Naive thymus-derived CD8-positive, alpha-beta T cell (primary cell): ENCODE results near the gene DOK3. TPM values are rescaled to one million over a fixed set of nuclear protein-coding genes. Genes with fewer than 3 reads are reported as not detected.
"Not testable (repeated sequence)": the region's sequence is repeated elsewhere in the genome, so short reads cannot be mapped to it uniquely, and the experiment has no call there.

Experiments used
- ATAC-seq, 2 donors: fragments of 150-1000 bp; cut with Tn5 transposase in 1 of 2; sonication (Bioruptor Pico), chemical (Tn5 transposase) in 1 of 2; 1 replicate in 1 of 2; 2 replicates in 1 of 2; pipeline ENCODE4 v1.10.0; 2021; ENCODE audit warnings: mild to moderate bottlenecking in 2 of 2, moderate library complexity in 2 of 2
- POLR2A ChIA-PET: fragments of 350-600 bp; sonication (Branson Sonifier 250); formaldehyde crosslinking; loops from one replicate; lab custom pipeline; 2021; ENCODE audit warnings: antibody characterized with exemption; lab: Charles Lee
- DNase-seq, 10 donors: peaks; one replicate each; pipeline versions ENCODE4 v3.0.0 to v3.0.0-alpha.2; 2020 to 2022
- H3K27ac Mint-ChIP-seq, 10 donors: one replicate each; pipeline ENCODE4 v1.8.0; 2020 to 2022; ENCODE audit warnings: mild to moderate bottlenecking in 10 of 10, mixed read lengths in 10 of 10, moderate library complexity in 4 of 10, inconsistent platforms in 1 of 10
- H3K27me3 Mint-ChIP-seq, 5 donors: one replicate each; pipeline ENCODE4 v1.8.0; 2021 to 2022; ENCODE audit warnings: mixed read lengths in 5 of 5
- H3K36me3 Mint-ChIP-seq, 3 donors: one replicate each; pipeline ENCODE4 v1.8.0; 2020 to 2022; ENCODE audit warnings: mixed read lengths in 3 of 3, mild to moderate bottlenecking in 2 of 3, inconsistent platforms in 1 of 3
- H3K4me1 Mint-ChIP-seq, 4 donors: one replicate each; pipeline ENCODE4 v1.8.0; 2021 to 2022; ENCODE audit warnings: mixed read lengths in 4 of 4
- H3K4me3 Mint-ChIP-seq, 10 donors: one replicate each; pipeline ENCODE4 v1.8.0; 2020 to 2022; ENCODE audit warnings: mild to moderate bottlenecking in 10 of 10, mixed read lengths in 10 of 10, moderate library complexity in 6 of 10, inconsistent platforms in 1 of 10
- H3K9me3 Mint-ChIP-seq, 9 donors: one replicate each; pipeline ENCODE4 v1.8.0; 2020 to 2022; ENCODE audit warnings: mixed read lengths in 9 of 9, mild to moderate bottlenecking in 3 of 9, inconsistent platforms in 1 of 9, moderate library complexity in 1 of 9
- polyA plus RNA-seq, 3 donors: library from polyadenylated mRNA; unstranded; fragments of 300-500 nt; fragmentation: Illumina TruSeq; gene quantifications; one replicate each; pipeline ENCODE4 v1.2.3, GENCODE V29; 2021
- total RNA-seq, 8 experiments: library from RNA in 2 of 8; stranded (reverse) in 2 of 8; gene quantifications; one replicate each; pipeline ENCODE4 v1.2.3 and lab custom pipeline; 2021 to 2026

Gene DOK3
- total and polyA plus RNA-seq, 5 experiments from 2014 or later: 0.22 to 3.8 (median 3.7) TPM; not detected in 2

GRCh38 chr5:177547736-177548135 lies 38.1 kb upstream of the DOK3 start:
- Mint-ChIP-seq H3K27me3 (no peaks in the 10 kb centered on the region), H3K4me1 (peaks cover 16 to 51% (median 43%) of the 10 kb centered on the region in 4 donors), H3K4me3 (no peak overlapping the region), H3K27ac (peak overlapping the region in 2 of 10 donors; percentile 25 to 35), H3K9me3 (no peaks in the 10 kb centered on the region), H3K36me3 (peaks cover 0 to 41% (median 6%) of the 10 kb centered on the region in 3 donors)
- DNase-seq: no peak
- POLR2A ChIA-PET: no interaction called here
- no peak for ATAC-seq

GRCh38 chr5:177546258-177546741 lies 36.7 kb upstream of the DOK3 start:
- Mint-ChIP-seq H3K4me1 (peaks cover 17 to 40% (median 36%) of the 10 kb centered on the region in 4 donors), H3K4me3 (no peak overlapping the region), H3K36me3 (peaks cover 0 to 39% (median 3%) of the 10 kb centered on the region in 3 donors), H3K27ac (peak overlapping the region in 1 of 10 donors; percentile 13), H3K27me3 (no peaks in the 10 kb centered on the region), H3K9me3 (no peaks in the 10 kb centered on the region)
- POLR2A ChIA-PET: no interaction called here
- ATAC-seq: no peak
- DNase-seq: no peak

GRCh38 chr5:177545487-177546257 lies 36.0 kb upstream of the DOK3 start:
- peaks cover 17 to 40% (median 36%) of the 10 kb centered on the region in 4 donors for H3K4me1 Mint-ChIP-seq
- DNase-seq (no peak), ATAC-seq (no peak)
- no peaks in the 10 kb centered on the region for H3K9me3 Mint-ChIP-seq
- H3K36me3 Mint-ChIP-seq: peaks cover 0 to 37% (median 3%) of the 10 kb centered on the region in 3 donors
- POLR2A ChIA-PET: interaction anchor here (0.7 kb wide), 1 partner anchor 74 kb away, joined by 5 read pairs; no protein-coding TSS in a partner anchor
- H3K4me3 Mint-ChIP-seq: no peak overlapping the region
- H3K27ac Mint-ChIP-seq: peak overlapping the region in 2 of 10 donors; percentile 13 to 29
- H3K27me3 Mint-ChIP-seq: no peaks in the 10 kb centered on the region

GRCh38 chr5:177542816-177543465 lies 33.3 kb upstream of the DOK3 start:
- H3K36me3 Mint-ChIP-seq: peaks cover 0 to 45% (median 0%) of the 10 kb centered on the region in 3 donors
- H3K4me1 Mint-ChIP-seq: peaks cover 19 to 28% (median 22%) of the 10 kb centered on the region in 4 donors
- H3K4me3 Mint-ChIP-seq: no peak overlapping the region
- H3K27ac Mint-ChIP-seq: peak overlapping the region in 5 of 10 donors; percentile 13 to 49 (median 30)
- POLR2A ChIA-PET: no interaction called here
- H3K9me3 Mint-ChIP-seq: no peaks in the 10 kb centered on the region
- DNase-seq (no peak), ATAC-seq (no peak)
- H3K27me3 Mint-ChIP-seq: no peaks in the 10 kb centered on the region

GRCh38 chr5:177540438-177540837 lies 30.8 kb upstream of the DOK3 start:
- Mint-ChIP-seq H3K4me1 (peaks cover 7 to 17% (median 10%) of the 10 kb centered on the region in 4 donors), H3K27ac (peak overlapping the region in 1 of 10 donors; percentile 37), H3K36me3 (peaks cover 0 to 55% (median 0%) of the 10 kb centered on the region in 3 donors), H3K27me3 (no peaks in the 10 kb centered on the region), H3K9me3 (no peaks in the 10 kb centered on the region), H3K4me3 (no peak overlapping the region)
- ATAC-seq (no peak), DNase-seq (no peak)
- POLR2A ChIA-PET: no interaction called here

GRCh38 chr5:177539411-177539810 lies 29.8 kb upstream of the DOK3 start:
- H3K36me3 Mint-ChIP-seq: peaks cover 0 to 59% (median 0%) of the 10 kb centered on the region in 3 donors
- peaks cover 3 to 17% (median 9%) of the 10 kb centered on the region in 4 donors for H3K4me1 Mint-ChIP-seq
- no peak for DNase-seq
- no peak for ATAC-seq
- POLR2A ChIA-PET: interaction anchor here (0.6 kb wide), 1 partner anchor 15 kb away, joined by 3 read pairs; no protein-coding TSS in a partner anchor
- no peak overlapping the region for H3K4me3 Mint-ChIP-seq
- no peaks in the 10 kb centered on the region for H3K9me3 Mint-ChIP-seq
- H3K27me3 Mint-ChIP-seq: no peaks in the 10 kb centered on the region
- peak overlapping the region in 2 of 10 donors; percentile 19 to 25 for H3K27ac Mint-ChIP-seq

GRCh38 chr5:177538876-177539275 lies 29.2 kb upstream of the DOK3 start:
- H3K4me1 Mint-ChIP-seq: peaks cover 0 to 17% (median 8%) of the 10 kb centered on the region in 4 donors
- peak overlapping the region in 2 of 10 donors; percentile 18 to 57 for H3K27ac Mint-ChIP-seq
- DNase-seq (no peak), ATAC-seq (no peak)
- no peak overlapping the region for H3K4me3 Mint-ChIP-seq
- no peaks in the 10 kb centered on the region for H3K27me3 Mint-ChIP-seq
- no peaks in the 10 kb centered on the region for H3K9me3 Mint-ChIP-seq
- peaks cover 0 to 60% (median 0%) of the 10 kb centered on the region in 3 donors for H3K36me3 Mint-ChIP-seq
- POLR2A ChIA-PET: interaction anchor here (0.6 to 1.2 kb wide), 2 partner anchors 14 to 15 kb away, joined by 3 to 4 read pairs; no protein-coding TSS in a partner anchor

GRCh38 chr5:177537389-177538361 lies 28.0 kb upstream of the DOK3 start:
- no peaks in the 10 kb centered on the region for H3K27me3 Mint-ChIP-seq
- peak overlapping the region in 4 of 10 donors; percentile 47 to 84 (median 63) for H3K27ac Mint-ChIP-seq
- H3K4me3 Mint-ChIP-seq: no peak overlapping the region
- peaks cover 0 to 16% (median 7%) of the 10 kb centered on the region in 4 donors for H3K4me1 Mint-ChIP-seq
- ATAC-seq (no peak), DNase-seq (no peak)
- POLR2A ChIA-PET: interaction anchor here (0.6 to 1.2 kb wide), 2 partner anchors 13 to 36 kb away, joined by 4 read pairs; no protein-coding TSS in a partner anchor
- H3K36me3 Mint-ChIP-seq: peaks cover 0 to 68% (median 0%) of the 10 kb centered on the region in 3 donors
- no peaks in the 10 kb centered on the region for H3K9me3 Mint-ChIP-seq

GRCh38 chr5:177536386-177536785 lies 26.8 kb upstream of the DOK3 start:
- ATAC-seq (no peak), DNase-seq (no peak)
- peak overlapping the region in 2 of 10 donors; percentile 29 to 50 for H3K27ac Mint-ChIP-seq
- no peaks in the 10 kb centered on the region for H3K9me3 Mint-ChIP-seq
- POLR2A ChIA-PET: no interaction called here
- peaks cover 0 to 66% (median 4%) of the 10 kb centered on the region in 3 donors for H3K36me3 Mint-ChIP-seq
- H3K4me1 Mint-ChIP-seq: peaks cover 0 to 12% (median 5%) of the 10 kb centered on the region in 4 donors
- no peak overlapping the region for H3K4me3 Mint-ChIP-seq
- no peaks in the 10 kb centered on the region for H3K27me3 Mint-ChIP-seq

GRCh38 chr5:177535125-177535524 lies 25.5 kb upstream of the DOK3 start:
- ATAC-seq (no peak), DNase-seq (no peak)
- Mint-ChIP-seq H3K4me1 (peaks cover 0 to 12% (median 4%) of the 10 kb centered on the region in 4 donors), H3K27ac (peak overlapping the region in 1 of 10 donors; percentile 39), H3K4me3 (no peak overlapping the region), H3K36me3 (peaks cover 0 to 72% (median 4%) of the 10 kb centered on the region in 3 donors), H3K9me3 (no peaks in the 10 kb centered on the region), H3K27me3 (no peaks in the 10 kb centered on the region)
- POLR2A ChIA-PET: no interaction called here

GRCh38 chr5:177534433-177534832 lies 24.8 kb upstream of the DOK3 start:
- peaks cover 0 to 71% (median 4%) of the 10 kb centered on the region in 3 donors for H3K36me3 Mint-ChIP-seq

More at GRCh38 chr5:177534433-177534832, 24.8 kb upstream of the DOK3 start:
- H3K27me3 Mint-ChIP-seq, H3K27ac Mint-ChIP-seq, H3K4me3 Mint-ChIP-seq, H3K9me3 Mint-ChIP-seq, DNase-seq, ATAC-seq: not testable (repeated sequence)
- POLR2A ChIA-PET: interaction anchor here (0.6 kb wide), 1 partner anchor 149 kb away, joined by 3 read pairs; no protein-coding TSS in a partner anchor
- peaks cover 0 to 13% (median 3%) of the 10 kb centered on the region in 4 donors for H3K4me1 Mint-ChIP-seq
